Choroid plexus epithelial cell (primary cell): Measurements from ENCODE around the gene REV3L.

Experiments
- DNase-seq: peaks from one replicate; pipeline ENCODE4 v3.0.0-alpha.2; 2010; ENCODE audit warnings: low read depth
- H3K4me3 ChIP-seq: 2 replicates; pipeline ENCODE4 v1.5.1; 2011; ENCODE audit warnings: low read depth, mild to moderate bottlenecking, control low read depth, low read length, moderate library complexity
- TF ChIP-seq, protein P1 (sequence below): conservative IDR thresholded peaks from 2 replicates; pipeline ENCODE4 v1.5.1; 2011; ENCODE audit warnings: low read depth, mild to moderate bottlenecking, control low read depth, inconsistent platforms, low read length, moderate library complexity

The REV3L gene

DNA sequence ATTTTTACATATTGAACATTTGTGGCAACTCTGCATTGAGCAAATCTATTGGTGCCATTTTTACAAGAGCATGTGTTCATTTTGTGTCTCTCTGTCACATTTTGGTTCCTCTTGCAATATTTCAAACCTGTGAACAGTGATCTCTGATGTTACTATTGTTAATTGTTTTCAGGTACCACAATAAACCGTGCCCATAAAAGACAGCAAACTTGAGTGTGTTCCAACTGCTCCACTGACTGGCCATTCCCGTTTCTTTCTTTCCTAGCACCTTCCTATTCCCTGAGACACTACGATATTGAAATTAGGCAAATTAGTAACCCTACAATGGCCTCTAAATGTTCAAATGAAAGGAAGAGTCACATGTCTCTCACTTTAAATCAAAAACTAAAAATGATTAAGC is 79.6 kb downstream of the REV3L start:
- TF ChIP-seq, protein P1, sequence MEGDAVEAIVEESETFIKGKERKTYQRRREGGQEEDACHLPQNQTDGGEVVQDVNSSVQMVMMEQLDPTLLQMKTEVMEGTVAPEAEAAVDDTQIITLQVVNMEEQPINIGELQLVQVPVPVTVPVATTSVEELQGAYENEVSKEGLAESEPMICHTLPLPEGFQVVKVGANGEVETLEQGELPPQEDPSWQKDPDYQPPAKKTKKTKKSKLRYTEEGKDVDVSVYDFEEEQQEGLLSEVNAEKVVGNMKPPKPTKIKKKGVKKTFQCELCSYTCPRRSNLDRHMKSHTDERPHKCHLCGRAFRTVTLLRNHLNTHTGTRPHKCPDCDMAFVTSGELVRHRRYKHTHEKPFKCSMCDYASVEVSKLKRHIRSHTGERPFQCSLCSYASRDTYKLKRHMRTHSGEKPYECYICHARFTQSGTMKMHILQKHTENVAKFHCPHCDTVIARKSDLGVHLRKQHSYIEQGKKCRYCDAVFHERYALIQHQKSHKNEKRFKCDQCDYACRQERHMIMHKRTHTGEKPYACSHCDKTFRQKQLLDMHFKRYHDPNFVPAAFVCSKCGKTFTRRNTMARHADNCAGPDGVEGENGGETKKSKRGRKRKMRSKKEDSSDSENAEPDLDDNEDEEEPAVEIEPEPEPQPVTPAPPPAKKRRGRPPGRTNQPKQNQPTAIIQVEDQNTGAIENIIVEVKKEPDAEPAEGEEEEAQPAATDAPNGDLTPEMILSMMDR, result no peak
- DNase-seq, result no peak
- no peak overlapping the region for H3K4me3 ChIP-seq

DNA sequence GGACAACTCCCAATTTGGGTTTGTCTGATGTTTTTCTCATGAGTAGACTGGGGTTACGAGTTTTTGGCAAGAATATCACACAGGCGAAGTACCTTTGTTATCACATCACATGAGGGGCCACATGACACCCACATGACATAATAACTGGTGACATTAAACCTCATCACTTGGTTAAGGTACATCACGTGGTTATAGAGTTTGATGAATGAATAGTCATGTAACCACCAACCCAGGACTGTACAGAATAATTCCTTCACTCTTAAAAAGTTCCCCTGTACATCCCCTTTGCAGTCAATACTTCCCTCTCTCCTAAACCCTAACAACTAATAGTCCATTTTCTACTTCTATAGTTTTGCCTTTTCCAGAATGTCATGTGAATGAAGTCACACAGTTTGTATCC is 83.4 kb downstream of the REV3L start:
- no peak for DNase-seq
- TF ChIP-seq, protein P1, result no peak
- H3K4me3 ChIP-seq, result no peak overlapping the region

DNA sequence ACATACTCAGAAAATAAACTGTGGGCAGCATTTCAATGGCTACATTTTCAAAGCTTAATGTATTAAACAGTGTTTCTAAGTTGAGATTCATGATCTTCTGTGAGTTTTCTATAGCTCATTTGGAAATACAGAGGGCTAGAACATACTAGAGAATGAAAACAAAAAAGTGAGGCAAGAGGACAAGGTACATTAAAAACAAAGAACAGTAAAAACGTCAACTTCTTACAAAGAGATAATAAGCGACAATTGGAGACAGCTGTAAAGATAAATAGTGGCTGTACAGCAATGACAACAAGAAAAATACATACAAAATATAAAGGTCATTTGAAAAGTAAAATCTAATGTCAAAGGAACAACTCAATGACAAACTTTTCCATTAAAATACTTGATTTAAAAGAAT is 94.3 kb downstream of the REV3L start:
- no peak for DNase-seq
- H3K4me3 ChIP-seq, result no peak overlapping the region
- TF ChIP-seq, protein P1, result no peak

DNA sequence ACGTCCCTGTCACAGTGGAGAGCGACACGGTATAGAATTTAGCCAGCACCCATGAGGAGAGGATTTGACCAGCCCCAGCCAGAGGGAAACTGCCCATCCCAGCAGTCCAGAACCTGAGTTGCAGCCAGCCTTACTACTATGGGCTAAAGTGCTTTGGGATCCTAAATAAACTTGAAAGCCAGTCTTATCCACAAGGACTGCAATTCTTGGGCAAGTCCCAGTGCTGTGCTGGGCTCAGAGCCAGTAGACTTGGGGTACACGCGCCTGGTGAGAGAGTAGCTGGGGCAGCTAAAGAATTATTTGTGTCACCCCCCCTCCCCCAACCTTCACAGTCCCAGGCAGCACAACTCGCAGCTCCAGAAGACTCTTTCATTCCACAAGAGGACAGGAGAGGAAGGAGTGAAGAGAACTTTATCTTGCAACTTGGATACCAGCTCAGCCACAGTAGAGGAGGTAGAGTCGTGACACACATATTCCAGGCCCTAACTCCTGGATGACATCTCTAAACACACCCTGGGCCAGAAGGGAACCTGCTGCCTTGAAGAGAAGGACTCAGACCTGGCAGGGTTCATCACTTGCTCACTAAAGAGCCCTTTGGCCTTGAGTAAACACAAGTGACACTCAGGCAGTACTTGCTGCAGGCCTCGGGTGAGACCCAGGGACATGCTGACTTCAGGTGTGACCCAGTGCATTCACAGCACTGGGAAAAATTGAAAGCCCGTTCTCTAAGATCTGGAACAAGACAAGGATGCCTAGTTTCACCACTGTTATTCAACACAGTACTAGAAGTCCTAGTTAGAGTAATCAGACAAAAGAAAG is 100.3 kb downstream of the REV3L start:
- no peak overlapping the region for H3K4me3 ChIP-seq
- no peak for DNase-seq
- TF ChIP-seq, protein P1, result no peak

DNA sequence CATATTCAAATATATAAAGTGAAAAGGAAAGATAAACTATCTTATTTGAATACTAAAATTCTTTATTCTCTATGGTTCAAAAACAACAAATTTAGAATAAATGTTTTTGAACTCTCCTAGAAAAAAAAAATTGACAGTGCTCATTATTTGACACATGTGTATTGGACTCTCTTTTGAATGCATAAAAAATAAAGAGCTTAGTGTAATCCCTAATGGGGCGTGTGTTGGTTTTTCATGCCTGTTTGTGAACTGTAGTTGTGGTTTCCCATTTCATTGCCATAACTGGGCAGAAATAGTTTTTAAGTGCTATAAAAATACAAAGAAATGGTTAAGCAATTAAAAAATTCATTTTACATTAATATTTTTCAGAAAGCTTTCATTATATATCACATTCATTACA is 101.3 kb downstream of the REV3L start:
- no peak overlapping the region for H3K4me3 ChIP-seq
- DNase-seq, result no peak
- TF ChIP-seq, protein P1, result no peak

DNA sequence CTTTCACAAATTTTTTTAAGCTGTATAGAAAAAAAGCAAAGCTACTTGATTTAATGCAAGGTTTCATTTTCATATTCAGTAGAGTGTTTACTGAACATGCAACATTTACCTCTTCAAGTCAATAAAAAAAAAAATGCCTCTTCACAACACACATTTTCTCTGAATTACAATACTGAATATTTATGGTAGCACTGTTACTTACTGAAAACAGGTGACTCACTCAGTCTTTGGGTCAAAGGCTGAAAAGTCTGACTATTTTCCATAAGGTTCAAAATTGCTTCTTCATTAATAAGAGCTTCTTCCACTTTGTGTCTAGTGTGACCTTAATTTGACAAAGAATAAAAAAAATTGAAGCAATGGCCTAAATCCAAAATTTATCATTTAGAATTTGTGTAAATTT is 101.9 kb downstream of the REV3L start:
- H3K4me3 ChIP-seq, result no peak overlapping the region
- TF ChIP-seq, protein P1, result no peak
- DNase-seq, result peak; percentile 52

DNA sequence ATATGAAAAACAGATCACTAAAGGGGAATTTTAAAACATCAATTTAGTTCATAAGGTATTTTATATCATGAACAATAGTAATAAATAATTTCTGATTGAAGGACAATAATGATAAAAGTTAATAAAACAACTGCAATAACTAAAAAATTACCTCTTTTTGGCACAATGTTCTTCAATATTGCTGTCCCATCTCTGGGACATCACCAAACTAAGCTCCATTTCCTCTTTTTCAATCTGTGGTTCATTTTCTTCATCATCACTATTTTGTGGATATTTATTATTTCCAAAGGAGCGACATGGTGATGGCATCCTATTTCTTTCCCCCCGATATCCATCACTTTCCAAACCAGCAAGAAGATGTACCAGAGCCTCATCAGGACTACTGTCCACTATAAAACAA is 103.2 kb downstream of the REV3L start:
- H3K4me3 ChIP-seq, result no peak overlapping the region
- TF ChIP-seq, protein P1, result no peak
- no peak for DNase-seq
